ENCODE measurements around the gene ADAMTS16.

ADAMTS16 gene

DNA sequence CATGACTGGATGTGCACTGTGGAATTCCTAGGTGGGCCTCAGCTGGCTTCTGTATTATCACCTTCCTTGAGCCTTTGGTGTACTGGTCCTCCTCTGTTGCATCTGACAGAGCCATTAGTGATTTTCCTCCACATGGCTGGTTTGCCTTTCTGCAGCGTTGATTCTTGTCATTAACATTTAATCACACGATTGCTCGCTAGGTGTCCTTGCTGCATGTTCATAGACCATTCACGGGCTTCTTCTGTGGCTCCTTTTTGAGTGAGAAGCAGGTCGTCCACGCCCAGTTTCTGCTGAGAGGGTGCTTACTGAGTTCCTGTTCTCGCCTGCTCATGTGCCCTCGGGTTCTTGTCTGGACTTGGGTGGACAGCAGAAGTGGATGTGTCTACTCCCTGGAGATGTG is 29.3 kb downstream of the ADAMTS16 start:
- TF ChIP-seq, protein P1, sequence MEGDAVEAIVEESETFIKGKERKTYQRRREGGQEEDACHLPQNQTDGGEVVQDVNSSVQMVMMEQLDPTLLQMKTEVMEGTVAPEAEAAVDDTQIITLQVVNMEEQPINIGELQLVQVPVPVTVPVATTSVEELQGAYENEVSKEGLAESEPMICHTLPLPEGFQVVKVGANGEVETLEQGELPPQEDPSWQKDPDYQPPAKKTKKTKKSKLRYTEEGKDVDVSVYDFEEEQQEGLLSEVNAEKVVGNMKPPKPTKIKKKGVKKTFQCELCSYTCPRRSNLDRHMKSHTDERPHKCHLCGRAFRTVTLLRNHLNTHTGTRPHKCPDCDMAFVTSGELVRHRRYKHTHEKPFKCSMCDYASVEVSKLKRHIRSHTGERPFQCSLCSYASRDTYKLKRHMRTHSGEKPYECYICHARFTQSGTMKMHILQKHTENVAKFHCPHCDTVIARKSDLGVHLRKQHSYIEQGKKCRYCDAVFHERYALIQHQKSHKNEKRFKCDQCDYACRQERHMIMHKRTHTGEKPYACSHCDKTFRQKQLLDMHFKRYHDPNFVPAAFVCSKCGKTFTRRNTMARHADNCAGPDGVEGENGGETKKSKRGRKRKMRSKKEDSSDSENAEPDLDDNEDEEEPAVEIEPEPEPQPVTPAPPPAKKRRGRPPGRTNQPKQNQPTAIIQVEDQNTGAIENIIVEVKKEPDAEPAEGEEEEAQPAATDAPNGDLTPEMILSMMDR (conservative IDR thresholded peaks at IDR 0.05; ENCODE audit: low read depth, low read length): no peak
- no peaks in the 10 kb centered on the region for H3K36me3 ChIP-seq (ENCODE audit: insufficient read depth)
- no peaks in the 10 kb centered on the region for H3K79me2 ChIP-seq (ENCODE audit: insufficient read depth, low read depth)
- no peak overlapping the region for H3K27ac ChIP-seq
- no peak overlapping the region for H3K4me2 ChIP-seq
- no peaks in the 10 kb centered on the region for H4K20me1 ChIP-seq (ENCODE audit: insufficient read depth)
- H2AFZ ChIP-seq (ENCODE audit: low read depth): no peak overlapping the region
- no peak overlapping the region for H3K4me3 ChIP-seq (IDR thresholded peaks at IDR 0.05; ENCODE audit: insufficient read depth, low read depth, low read length)
- H3K4me1 ChIP-seq (ENCODE audit: low read depth, poor library complexity, severe bottlenecking): no peaks in the 10 kb centered on the region
- H3K9ac ChIP-seq: no peak overlapping the region
- no peaks in the 10 kb centered on the region for H3K27me3 ChIP-seq (ENCODE audit: insufficient read depth, low read depth)

DNA sequence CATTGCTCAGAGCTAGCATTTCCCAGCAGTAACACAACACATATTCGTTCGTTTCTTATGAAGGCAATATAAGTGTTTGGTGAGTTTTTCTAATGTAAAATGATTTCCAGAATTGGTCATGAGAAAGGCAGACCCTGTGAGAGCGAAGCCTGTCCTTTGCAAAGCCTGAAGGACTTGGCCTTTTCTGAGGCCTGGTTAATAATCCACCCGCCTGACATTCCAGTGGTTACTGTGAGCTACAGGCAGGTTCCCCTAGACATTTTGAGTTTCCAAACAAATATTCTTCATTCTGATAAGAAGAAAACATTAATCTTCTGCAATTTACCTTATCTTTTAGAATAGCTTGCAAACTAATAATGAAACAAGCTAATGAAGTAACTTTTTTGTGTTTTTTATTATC is 38.0 kb downstream of the ADAMTS16 start:
- H3K27ac ChIP-seq: no peak overlapping the region
- no peak overlapping the region for H3K4me2 ChIP-seq

DNA sequence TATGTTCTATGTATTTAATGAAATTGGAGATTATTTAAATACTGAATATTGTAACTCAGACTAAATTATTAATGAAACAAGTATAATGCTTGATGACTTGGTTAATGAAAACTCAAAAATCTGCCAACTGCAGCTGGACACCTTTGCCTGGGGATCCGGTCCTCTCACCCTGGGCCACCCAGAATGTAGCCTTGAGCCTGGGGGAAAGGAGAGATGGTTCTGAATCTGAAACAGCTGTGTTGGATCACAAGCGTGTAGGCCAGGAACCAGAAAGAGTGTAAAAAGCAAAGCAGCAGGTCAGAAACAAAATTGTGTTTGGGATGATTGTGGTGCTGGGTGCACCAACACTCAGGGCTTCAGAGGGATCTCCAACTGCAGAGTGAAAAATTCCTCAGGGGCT is 38.5 kb downstream of the ADAMTS16 start:
- H3K4me3 ChIP-seq (IDR thresholded peaks at IDR 0.05; ENCODE audit: insufficient read depth, low read depth, low read length): no peak overlapping the region
- H3K27ac ChIP-seq: no peak overlapping the region
- H3K27me3 ChIP-seq (ENCODE audit: insufficient read depth, low read depth): no peaks in the 10 kb centered on the region
- H4K20me1 ChIP-seq (ENCODE audit: insufficient read depth): no peaks in the 10 kb centered on the region
- no peaks in the 10 kb centered on the region for H3K36me3 ChIP-seq (ENCODE audit: insufficient read depth)
- no peak overlapping the region for H2AFZ ChIP-seq (ENCODE audit: low read depth)
- no peaks in the 10 kb centered on the region for H3K4me1 ChIP-seq (ENCODE audit: low read depth, poor library complexity, severe bottlenecking)
- no peak overlapping the region for H3K9ac ChIP-seq
- no peaks in the 10 kb centered on the region for H3K79me2 ChIP-seq (ENCODE audit: insufficient read depth, low read depth)
- no peak overlapping the region for H3K4me2 ChIP-seq
- TF ChIP-seq, protein P1 (conservative IDR thresholded peaks at IDR 0.05; ENCODE audit: low read depth, low read length): no peak

More for the DNA sequence above, 38.0 kb downstream of the ADAMTS16 start:
- no peaks in the 10 kb centered on the region for H3K4me1 ChIP-seq (ENCODE audit: low read depth, poor library complexity, severe bottlenecking)
- no peak overlapping the region for H3K9ac ChIP-seq
- H3K36me3 ChIP-seq (ENCODE audit: insufficient read depth): no peaks in the 10 kb centered on the region
- no peaks in the 10 kb centered on the region for H3K27me3 ChIP-seq (ENCODE audit: insufficient read depth, low read depth)
- TF ChIP-seq, protein P1 (conservative IDR thresholded peaks at IDR 0.05; ENCODE audit: low read depth, low read length): no peak
- H2AFZ ChIP-seq (ENCODE audit: low read depth): no peak overlapping the region
- H3K4me3 ChIP-seq (IDR thresholded peaks at IDR 0.05; ENCODE audit: insufficient read depth, low read depth, low read length): no peak overlapping the region
- no peaks in the 10 kb centered on the region for H4K20me1 ChIP-seq (ENCODE audit: insufficient read depth)
- no peaks in the 10 kb centered on the region for H3K79me2 ChIP-seq (ENCODE audit: insufficient read depth, low read depth)

DNA sequence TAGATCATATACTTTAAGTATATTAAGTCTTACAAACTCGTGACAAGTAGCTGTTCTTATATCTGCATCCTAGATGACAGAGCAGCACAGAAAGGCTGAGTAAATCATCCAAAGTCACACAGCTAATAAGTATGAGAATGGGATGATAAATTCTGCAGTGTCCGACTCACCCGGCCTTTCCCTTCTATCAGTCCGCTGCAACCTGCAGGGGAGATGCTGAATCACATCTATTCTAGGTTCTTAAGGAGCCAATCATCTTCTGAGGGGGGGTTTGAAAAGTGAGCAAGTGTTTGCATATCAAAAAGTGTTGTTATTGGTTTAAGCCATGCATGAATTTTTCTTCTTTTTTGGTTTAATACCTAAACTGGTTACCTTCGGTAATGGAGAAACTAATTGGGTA is 38.9 kb downstream of the ADAMTS16 start:
- H3K27ac ChIP-seq: no peak overlapping the region

More for the DNA sequence above, 38.9 kb downstream of the ADAMTS16 start:
- Histone ChIP-seq H4K20me1 (ENCODE audit: insufficient read depth) (no peaks in the 10 kb centered on the region), H3K27me3 (ENCODE audit: insufficient read depth, low read depth) (no peaks in the 10 kb centered on the region), H3K36me3 (ENCODE audit: insufficient read depth) (no peaks in the 10 kb centered on the region), H3K4me1 (ENCODE audit: low read depth, poor library complexity, severe bottlenecking) (no peaks in the 10 kb centered on the region), H3K4me2 (no peak overlapping the region), H2AFZ (ENCODE audit: low read depth) (no peak overlapping the region), H3K79me2 (ENCODE audit: insufficient read depth, low read depth) (no peaks in the 10 kb centered on the region), H3K4me3 (IDR thresholded peaks at IDR 0.05; ENCODE audit: insufficient read depth, low read depth, low read length) (no peak overlapping the region), H3K9ac (no peak overlapping the region)
- TF ChIP-seq, protein P1 (conservative IDR thresholded peaks at IDR 0.05; ENCODE audit: low read depth, low read length): no peak

Measured in KMS-11 (cell line).